ENCODE measurements around the gene ITSN2.
"Not testable (repeated sequence)": the region's sequence is repeated elsewhere in the genome, so short reads cannot be mapped to it uniquely, and the experiment has no call there.

ITSN2 gene

DNA sequence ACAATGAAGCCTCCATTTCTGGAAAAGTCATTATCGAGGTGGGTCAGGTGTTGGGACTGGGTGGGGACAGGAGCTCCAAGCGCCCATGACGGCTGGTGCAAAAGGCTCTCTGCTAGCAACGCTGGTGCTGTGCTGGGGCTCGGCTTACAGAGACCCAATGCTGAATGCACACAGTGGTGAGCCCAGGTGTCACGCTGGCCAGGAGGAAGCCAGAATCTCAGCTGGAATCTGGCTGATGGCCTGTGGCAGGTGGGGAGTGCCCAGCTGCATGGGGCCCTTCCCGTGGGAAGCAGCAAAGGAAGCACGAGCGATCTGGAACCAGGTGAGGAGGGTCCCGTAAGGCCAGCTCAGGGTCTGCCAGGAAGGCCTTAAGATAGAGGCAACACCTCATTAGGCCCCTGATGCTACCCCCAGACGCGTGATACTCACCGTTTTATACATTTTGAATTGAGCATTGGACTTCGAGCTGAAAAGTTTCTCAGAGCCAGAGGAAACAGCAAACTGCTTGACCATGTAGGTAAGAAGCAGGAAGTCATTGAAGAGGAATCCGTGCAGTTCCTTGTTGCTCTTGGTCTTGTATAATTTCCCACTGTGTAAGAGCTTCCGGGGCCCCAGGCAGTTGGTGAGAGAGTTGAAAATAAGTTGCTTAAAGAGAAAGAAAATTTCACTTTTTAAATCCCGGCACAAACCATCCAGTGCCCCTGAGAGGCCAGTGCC lies 150.8 kb downstream of the ITSN2 start:
- DNase-seq: no peak

DNA sequence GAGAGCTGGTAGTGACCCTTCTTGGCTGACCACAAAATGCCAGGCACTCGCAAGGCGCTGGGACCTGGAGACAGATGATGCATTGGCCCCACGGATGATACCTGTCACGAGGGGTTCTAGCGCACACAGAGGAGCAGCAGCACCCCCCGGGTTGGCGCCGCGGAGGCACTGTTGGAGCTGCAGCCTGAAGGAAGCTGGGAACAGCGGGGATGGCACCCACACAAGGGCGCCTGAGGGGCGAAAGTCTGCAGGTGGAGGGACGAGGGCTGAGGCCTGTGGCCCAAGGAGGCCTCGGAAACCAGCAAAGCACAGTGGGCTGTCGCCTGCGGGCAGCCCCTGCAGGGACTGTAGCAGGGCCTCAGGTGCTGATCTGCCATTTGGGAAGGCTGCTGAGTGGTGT lies 151.8 kb downstream of the ITSN2 start:
- no peak for DNase-seq

DNA sequence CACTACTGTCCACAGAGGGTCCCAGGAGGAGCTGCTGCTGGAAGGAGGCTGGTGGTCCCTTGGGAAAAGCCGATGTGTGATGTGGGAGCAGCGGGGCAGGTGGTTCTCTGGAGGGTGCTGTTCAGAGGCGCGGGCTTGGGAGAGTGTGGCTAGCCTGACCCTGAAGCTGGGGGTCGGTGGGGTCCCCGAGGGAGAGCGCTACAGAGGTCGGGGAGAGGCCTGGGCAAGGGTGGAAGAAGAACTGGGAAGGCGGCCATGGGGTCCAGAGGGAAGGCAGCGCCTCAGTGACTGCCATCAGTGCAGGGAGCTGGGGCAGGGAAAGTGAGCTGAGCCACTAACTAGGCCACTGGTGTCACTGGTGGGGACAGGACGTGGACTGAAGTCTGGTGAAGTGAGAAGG lies 153.0 kb downstream of the ITSN2 start:
- no peak for DNase-seq

DNA sequence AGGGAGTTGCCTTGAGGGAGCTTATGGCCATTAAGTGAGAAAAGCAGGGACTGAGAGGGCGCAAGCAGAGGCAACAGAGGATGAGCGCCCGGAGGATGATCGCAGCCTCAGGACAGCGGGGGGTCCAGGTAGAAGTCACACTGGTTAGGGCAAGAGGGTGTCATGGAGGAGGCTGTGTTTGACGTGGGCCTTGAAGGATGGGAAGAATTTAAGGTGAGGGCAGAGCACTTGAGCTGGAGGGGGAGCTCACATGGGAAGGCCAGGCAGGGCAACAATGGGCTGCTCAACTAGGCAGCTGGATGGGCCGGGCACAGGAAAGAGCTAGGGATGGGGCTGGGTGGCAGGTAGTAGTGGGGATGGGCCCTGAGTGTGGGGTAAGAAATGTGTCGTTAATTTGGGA lies 153.6 kb downstream of the ITSN2 start:
- no peak for DNase-seq

DNA sequence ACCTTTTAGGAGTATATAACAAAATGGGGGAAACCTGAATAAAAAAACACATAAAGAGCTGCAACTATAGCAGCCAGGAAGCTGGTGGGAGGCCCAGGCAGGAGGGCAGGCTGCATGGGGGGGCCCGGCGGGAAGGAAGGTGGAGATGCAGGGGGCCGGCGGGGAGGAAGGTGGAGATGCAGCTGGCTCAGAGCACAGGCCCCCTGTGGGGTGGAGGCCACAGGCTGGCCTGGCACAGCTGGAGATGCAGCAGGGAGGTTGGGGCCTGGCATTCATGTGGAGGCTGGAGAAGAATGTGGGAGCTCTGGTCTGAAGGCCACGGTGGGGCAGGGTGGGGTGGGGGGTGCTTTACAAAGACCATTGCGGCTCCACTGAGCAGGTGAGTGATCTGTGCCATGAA lies 154.1 kb downstream of the ITSN2 start:
- no peak for DNase-seq

DNA sequence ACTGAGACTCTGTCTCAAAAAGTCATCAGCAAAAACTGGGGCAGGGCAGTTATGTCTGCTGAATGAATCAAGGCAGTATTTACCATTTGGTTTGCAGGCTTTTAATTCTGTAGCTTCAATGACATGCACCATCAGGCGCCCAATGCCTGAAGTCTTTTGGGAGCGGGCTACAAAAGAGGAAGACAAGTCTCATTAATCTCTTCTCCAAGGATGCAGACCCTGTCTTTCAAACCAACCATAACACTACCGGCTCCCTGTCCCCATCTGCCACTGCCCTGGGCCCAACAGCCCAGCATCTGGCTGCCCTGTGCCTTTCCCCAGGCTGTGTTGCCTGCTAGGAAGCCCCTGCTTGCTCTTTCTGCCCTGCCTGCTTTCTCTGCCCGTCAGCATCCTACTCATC lies 155.2 kb downstream of the ITSN2 start:
- no peak for DNase-seq

DNA sequence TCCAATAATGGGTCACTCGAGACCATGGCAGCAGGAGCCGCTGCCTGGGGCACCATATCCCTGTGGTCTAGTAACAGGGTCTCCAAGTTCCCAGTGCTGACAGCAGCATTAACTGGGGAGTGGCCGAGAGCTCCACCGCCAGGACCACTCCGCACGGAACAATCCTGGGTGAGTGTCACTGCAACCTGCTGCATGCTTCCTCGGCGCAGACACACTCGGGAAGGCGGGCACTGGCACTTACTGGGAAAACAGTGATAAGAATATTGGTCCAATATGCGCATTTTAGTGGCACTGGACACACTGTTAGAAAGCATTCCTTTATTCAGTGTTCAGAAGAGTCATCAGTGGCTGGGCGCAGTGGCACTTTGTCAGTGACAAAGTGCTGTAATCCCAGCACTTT lies 155.8 kb downstream of the ITSN2 start:
- DNase-seq: no peak

DNA sequence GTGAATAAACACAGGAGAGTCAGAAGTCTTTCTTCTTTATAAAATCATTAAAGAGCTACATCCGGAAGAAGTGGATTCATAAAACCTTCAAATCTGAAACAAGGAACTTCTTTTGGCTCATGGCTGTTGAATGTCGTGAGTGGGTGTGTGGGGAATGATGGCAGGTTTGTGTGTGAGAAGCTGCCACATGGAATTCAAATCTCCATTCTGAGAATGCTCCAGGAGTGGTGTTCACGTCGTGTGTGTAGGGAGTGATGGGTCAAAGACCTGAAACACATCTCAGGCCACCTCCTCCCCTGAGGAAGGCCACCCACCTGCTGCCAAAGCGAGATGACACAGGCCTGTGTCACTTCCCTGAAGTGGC lies 156.6 kb downstream of the ITSN2 start:
- DNase-seq: no peak

DNA sequence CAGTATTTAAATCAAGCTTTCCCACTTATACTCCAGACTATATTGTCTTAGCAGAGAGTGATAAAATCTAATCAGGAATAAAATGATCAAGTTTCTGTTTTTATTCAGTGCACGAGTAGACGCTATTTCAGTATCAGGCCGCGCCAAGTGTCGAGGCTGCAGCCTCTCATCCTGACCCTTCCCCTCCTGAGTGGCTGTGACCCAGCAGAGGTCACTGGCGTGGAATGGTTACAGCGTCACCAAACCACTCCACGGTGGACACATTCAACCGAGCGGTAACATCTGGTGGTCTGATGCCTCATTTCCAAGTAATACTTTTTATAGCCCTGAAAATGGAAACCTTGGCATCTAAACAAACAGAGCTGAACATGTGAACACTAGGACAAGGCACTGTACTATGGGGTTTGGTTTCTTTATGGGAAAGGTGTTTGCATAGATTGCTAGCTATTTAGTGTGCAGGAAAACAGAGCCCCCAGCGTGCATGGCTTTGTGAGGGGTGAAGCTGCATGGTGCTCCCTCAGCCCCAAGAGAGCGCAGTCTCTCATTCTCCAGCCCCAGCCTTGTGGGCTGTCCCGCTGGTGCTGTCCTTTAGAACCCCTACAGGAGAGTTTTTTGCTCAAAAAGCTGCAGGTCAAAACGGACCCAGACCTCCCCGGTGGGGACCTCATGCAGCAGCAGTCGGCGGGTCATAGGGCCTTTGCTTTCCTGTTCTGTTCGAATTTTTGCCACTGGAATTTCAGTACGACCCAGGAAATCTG lies 157.1 kb downstream of the ITSN2 start:
- no peak for DNase-seq

DNA sequence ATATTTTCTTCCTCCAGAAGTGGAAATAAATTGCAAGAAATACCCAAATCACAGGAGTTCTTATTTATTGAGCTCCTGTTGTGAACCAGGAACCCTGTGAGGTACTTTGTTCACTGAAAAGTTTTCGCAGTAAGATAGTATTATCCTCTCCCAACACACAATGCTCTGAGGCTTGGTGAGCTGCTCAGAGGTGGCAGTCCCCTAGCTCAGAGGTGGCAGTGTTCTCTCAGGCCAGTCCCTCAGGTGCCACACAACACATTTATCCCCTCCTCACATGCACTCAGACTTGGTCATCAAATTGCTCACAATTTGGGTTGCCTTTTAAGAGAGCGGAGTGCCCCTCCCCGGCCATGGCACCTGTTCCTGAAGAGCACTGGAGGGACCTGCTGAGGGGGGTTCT lies 159.5 kb downstream of the ITSN2 start:
- DNase-seq: no peak

DNA sequence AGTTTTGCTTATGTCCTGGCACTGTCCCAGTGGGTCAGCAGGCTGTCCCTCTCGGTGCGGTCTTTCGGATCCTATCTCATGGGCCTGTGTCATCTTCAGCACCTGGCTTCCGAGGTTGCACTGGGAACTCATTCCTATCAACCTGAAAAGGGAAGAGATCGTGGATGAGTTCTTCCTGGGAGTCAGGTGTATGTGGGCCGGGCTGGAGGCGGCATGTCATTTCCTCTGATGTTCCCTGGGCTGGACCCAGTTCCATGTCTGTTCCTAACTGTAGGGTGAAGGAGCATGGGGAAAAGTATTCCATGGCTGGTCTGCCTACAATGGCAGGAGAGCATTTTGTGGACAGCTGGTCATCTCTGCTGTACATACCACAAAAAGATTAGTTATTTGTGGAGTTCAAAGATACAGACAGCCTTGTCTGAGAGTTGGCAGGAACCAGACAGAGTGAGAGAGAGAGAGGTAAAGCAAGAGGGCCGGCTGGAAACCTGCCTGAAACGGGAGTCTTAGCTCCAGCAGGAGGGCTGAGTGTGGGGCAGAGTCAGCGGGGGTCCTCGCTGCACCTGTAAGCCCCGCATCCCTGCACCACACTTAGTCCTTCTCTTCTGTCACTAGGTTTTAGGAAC lies 160.3 kb downstream of the ITSN2 start:
- no peak for DNase-seq

DNA sequence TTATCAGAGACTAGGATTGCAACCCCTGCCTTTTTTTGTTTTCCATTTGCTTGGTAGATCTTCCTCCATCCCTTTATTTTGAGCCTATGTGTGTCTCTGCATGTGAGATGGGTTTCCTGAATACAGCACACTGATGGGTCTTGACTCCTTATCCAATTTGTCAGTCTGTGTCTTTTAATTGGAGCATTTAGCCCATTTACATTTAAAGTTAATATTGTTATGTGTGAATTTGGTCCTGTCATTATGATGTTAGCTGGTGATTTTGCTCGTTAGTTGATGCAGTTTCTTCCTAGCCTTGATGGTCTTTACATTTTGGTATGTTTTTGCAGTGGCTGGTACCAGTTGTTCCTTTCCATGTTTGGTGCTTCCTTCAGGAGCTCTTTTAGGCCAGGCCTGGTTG lies 163.1 kb downstream of the ITSN2 start:
- DNase-seq: not testable (repeated sequence)

DNA sequence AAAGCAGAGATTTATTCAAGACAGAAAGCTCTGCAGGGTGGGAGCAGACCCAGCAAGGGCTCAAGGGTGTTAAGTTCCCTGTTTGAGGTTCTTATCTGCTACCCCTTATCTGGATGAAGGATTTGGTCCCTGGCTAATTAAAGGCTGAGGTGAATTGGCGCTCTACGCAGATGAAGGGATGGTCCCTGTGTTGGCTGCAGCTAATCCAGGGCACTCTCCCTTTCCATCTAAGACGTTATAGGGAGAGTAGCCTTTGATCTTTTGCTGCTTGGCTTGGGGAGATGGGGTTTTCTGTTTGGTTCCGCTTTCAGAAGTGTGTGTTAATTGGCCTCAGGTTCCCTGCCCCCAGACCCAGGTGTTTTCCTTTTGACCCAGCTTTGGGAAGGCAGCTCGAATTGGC lies 168.5 kb downstream of the ITSN2 start:
- no peak for DNase-seq

DNA sequence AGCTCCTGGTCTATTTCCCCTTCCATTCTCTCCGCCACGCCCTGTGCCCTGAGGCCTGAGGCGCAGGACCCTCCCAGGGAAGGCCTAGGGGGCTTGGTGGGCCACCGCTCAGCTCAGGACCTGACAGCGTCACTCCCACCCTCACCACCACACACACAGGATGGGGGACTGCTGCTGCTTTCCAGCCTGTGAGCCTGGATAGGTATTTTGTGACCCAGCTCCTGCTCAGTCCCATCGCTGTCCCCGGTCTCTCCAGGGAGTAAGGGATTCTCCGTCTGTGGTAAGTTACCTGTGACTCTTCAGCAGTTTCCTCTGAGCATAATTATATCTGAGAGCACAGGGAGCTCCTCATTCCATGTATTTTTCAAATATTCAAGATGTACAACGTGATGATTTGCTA lies 169.2 kb downstream of the ITSN2 start:
- no peak for DNase-seq

DNA sequence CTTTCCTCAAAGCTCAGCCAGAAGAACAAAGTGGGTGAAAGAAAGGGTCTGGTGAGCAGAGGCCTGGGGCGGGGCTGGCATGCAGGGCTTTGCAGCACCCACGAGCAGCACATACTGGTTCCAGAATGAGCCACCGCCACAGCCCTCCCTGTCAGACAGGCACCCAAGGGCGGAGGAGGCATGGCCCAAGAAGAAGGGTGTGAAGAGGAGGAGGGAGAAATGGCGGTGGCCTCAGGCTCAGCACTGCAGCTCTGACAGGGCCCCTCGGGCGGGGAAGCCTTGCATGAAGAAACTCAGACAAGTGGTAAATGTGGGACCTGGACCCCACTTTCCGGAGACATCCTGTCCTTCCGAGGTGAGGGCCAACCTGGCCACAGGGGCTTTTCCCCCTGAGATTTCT lies 169.8 kb downstream of the ITSN2 start:
- no peak for DNase-seq

DNA sequence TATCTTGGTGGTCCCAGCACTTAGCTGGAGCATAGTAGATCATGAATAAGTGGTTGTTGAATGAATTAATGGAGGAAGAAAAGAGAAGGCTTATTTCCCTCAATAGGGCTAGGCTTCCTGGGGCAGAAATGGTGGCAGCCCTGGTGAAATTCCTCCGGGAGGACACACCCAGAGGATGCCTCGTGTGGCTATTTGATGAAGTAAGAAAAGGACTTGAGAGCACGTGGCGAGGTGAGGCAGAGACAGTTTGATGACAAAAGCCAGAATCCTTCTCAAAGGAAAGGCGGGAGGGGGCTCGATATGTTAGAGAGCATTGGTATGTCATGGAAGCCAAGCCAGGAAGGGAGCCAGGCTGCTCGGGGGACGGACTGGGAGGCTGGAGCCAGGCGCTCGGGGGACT lies 170.8 kb downstream of the ITSN2 start:
- no peak for DNase-seq

DNA sequence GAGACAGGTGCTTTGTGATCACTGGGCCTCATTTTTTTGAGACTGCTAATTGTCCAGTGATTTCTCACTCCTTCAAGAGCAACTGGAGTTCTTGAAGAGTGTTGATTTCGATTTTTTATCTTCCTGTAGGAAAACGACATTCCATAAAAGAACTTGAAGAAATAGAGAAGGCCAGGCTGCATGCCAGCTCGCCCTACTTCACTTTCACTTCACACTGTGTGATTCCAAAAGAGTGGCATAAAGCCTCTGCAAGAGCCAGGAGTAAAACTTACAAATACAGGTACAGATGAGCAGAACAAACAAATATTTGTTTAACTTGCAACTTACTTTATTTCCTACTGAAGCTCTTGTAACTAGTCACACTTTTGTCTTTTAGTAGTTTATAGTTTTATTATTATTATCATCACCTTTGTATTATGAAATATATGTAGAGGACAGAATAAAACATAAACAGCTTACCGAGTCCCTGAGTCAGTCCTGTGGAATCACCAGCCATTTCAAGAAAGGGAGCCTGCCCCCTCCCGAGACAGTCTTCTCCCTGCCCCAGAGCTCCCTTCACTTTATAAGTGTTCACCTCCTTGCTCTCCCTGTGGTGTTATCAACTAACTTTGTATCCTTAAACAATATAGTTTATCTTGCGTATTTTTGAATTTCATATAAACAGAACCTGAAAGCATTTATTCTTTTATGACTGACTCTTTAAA lies 176.8 kb downstream of the ITSN2 start:
- DNase-seq: no peak

DNA sequence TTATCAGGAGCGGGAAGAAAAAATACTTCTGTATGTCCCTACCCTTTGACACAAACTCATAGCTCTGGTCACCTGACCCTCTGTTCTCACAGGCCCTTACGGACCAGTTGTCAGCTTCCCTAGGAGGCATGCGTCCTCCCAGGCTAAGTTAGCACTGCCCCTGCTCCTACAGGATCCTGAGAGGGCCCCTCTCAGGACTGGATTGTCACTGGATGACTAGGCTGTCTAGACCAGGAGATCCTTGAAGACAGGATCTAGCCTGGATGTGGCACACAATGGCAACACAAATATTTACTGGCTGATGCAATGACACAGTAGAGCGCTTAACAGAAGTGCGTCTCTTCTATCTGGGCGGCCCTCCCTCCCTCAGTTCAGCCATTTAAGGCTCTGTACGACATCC lies 177.8 kb downstream of the ITSN2 start:
- no peak for DNase-seq

DNA sequence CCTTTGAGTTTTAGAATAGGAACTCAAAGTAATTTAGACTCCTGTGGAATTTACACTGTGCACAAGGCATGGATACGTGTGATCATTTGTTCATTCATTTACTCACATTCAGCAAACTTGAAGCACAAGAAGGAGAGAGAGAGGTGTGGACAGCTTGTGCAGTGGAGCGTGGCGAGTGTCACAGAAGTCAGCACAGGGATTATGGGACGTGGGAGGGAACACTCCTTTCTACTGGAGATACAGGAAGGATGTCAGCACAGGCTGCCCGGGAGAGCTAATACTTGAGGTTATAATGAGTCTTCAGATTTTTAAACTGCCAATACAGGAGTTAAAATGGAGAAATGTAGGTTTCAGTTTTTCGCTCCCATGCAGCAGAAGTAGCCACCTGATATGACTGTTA lies 178.5 kb downstream of the ITSN2 start:
- DNase-seq: peak in 1 of 2 experiments; percentile 4

DNA sequence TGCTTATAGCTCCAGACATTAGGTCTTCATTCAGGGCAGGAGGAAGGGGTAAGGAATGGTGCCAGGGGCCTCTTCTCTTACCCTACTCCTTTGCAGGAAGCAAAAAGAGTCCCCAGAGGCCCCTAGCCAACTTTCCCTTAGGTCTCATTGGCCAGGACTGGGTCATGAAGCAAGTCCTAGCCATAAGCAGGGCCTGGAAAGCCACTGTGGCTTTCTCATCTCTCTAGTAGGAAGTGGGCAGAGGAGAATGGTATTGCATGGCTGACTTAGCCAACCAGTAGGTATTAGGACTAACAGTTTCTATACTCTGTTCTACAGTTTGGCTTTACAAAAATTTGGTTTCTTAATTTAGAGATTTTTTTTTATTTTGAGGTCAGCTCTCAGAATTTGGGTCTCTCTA lies 180.7 kb downstream of the ITSN2 start:
- peak; percentile 20 to 23 for DNase-seq

DNA sequence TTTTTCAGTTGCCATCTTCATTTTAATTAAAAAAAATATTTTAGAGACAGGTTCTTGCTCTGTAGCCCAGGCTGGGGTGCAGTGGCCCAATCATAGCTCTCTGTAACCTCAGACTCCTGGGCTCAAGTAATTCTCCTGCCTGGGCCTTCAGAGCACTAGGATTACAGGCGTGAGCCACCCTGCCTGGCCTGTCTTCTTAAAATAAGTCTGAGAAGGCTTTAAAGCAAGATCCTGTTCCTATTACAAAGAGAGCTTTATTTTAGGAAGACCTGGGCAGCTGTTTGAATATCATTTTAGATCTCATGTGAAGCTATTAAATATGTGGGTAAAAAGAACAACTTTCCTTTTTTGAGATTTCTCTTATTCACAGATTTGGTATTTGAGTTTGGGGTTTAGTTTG lies 184.0 kb downstream of the ITSN2 start:
- no peak for DNase-seq

DNA sequence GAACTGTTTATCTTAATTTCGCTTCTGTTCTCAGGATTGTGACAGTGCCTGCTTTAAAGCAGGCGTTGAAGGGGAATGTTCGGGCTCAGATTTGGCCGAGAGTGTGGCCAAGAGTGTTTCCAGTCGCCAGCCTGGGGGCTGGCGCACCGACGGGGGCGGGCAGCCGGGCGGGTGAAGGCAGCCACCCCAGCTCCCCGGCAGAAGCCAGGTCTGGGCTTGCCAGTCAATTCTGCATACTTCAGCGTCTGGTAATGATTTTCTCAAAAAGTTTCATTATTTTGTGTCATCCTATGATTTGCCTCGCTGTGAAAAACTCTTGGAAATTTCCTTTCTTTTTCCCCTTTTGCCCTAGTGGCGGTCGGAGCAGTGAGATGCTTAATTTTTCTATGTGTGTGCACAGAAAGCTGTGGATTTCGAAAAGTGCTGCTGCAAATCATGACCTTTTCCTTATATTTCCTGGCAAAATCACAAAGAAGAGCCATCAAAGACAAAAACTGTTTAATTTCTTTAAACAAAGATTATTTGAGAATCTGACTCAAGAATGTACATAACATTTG lies 184.6 kb downstream of the ITSN2 start:
- no peak for DNase-seq

DNA sequence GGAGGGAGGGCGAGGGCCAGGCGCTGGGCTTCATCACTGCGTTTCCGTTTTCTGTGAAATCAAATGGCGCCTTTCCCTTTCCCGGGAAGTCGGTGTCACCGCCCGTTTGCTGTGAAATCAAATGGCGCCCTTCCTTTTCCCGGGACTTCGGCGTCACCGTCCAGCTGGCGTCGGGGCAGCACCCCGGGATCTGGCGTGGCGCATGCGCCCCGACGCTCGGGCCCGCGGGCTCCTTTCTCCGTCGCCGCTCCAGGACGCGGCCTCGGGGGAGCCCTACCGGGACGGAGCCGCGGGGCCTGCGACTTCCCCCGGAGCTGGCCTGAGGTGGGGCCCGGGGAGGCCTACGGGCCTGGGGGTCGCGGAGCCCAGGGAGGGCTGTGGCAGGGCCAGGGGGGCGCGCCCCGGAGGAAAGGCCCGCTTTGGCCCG lies 185.5 kb downstream of the ITSN2 start, which contains the start of gene FAM228A:
FAM228A (plus strand) TSS at position 203 of the 427 bp plus-strand sequence. CDS start 428 bp downstream, outside the sequence.
- DNase-seq: no peak
